ENCODE data around the gene LTBP3.

LTBP3 gene

GRCh38 chr11:65596520-65596919 lies 38.4 kb upstream of the LTBP3 start:
- no peaks in the 10 kb centered on the region for H3F3A ChIP-seq (ENCODE audit: insufficient read depth)
- H3K27ac ChIP-seq (ENCODE audit: low read depth, low read length) = no peak overlapping the region
- H3K4me2 ChIP-seq (ENCODE audit: low read depth, low read length, poor library complexity, severe bottlenecking) = no peak overlapping the region
- no peaks in the 10 kb centered on the region for H3K27me3 ChIP-seq (ENCODE audit: low read length)
- H3K79me2 ChIP-seq (ENCODE audit: insufficient read depth, low read length) = no peaks in the 10 kb centered on the region
- no peaks in the 10 kb centered on the region for H3K36me3 ChIP-seq (ENCODE audit: low read length)
- no peak overlapping the region for H3K9ac ChIP-seq (ENCODE audit: low read length)
- no peak overlapping the region for H3K4me3 ChIP-seq (ENCODE audit: insufficient read depth, low read length, poor library complexity, severe bottlenecking)
- H2AFZ ChIP-seq (ENCODE audit: low read depth, low read length, severe bottlenecking) = no peak overlapping the region
- TF ChIP-seq, protein P1, sequence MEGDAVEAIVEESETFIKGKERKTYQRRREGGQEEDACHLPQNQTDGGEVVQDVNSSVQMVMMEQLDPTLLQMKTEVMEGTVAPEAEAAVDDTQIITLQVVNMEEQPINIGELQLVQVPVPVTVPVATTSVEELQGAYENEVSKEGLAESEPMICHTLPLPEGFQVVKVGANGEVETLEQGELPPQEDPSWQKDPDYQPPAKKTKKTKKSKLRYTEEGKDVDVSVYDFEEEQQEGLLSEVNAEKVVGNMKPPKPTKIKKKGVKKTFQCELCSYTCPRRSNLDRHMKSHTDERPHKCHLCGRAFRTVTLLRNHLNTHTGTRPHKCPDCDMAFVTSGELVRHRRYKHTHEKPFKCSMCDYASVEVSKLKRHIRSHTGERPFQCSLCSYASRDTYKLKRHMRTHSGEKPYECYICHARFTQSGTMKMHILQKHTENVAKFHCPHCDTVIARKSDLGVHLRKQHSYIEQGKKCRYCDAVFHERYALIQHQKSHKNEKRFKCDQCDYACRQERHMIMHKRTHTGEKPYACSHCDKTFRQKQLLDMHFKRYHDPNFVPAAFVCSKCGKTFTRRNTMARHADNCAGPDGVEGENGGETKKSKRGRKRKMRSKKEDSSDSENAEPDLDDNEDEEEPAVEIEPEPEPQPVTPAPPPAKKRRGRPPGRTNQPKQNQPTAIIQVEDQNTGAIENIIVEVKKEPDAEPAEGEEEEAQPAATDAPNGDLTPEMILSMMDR (IDR thresholded peaks at IDR 0.05; ENCODE audit: insufficient read depth, low read length, poor library complexity, severe bottlenecking) = no peak
- TF ChIP-seq EZH2phosphoT487 (conservative IDR thresholded peaks at IDR 0.05; ENCODE audit: low read length) = no peak
- H4K20me1 ChIP-seq (ENCODE audit: low read depth, low read length) = no peaks in the 10 kb centered on the region
- H3K9me2 ChIP-seq (replicated peaks; ENCODE audit: insufficient read depth, low read length) = no peaks in the 10 kb centered on the region
- H3K9me3 ChIP-seq (ENCODE audit: insufficient read depth, low read length) = no peaks in the 10 kb centered on the region

- Histone ChIP-seq H2AFZ (ENCODE audit: low read depth, low read length, severe bottlenecking) (no peak within 1 kb of the TSS), H4K20me1 (ENCODE audit: low read depth, low read length) (no peaks in the 10 kb centered on the region), H3K36me3 (ENCODE audit: low read length) (no peaks in the 10 kb centered on the region), H3K79me2 (ENCODE audit: insufficient read depth, low read length) (no peaks in the 10 kb centered on the region), H3K4me3 (ENCODE audit: insufficient read depth, low read length, poor library complexity, severe bottlenecking) (no peak within 1 kb of the TSS), H3K9me3 (ENCODE audit: insufficient read depth, low read length) (no peaks in the 10 kb centered on the region), H3K27ac (ENCODE audit: low read depth, low read length) (no peak within 1 kb of the TSS), H3K9me2 (replicated peaks; ENCODE audit: insufficient read depth, low read length) (no peaks in the 10 kb centered on the region), H3F3A (ENCODE audit: insufficient read depth) (no peaks in the 10 kb centered on the region), H3K27me3 (ENCODE audit: low read length) (no peaks in the 10 kb centered on the region), H3K4me2 (ENCODE audit: low read depth, low read length, poor library complexity, severe bottlenecking) (no peak within 1 kb of the TSS), H3K9ac (ENCODE audit: low read length) (no peak within 1 kb of the TSS)
- TF ChIP-seq EZH2phosphoT487 (conservative IDR thresholded peaks at IDR 0.05; ENCODE audit: low read length) = no peak
- TF ChIP-seq, protein P1 (IDR thresholded peaks at IDR 0.05; ENCODE audit: insufficient read depth, low read length, poor library complexity, severe bottlenecking) = no peak
Observed at GRCh38 chr11:65595543-65596281, 37.6 kb upstream of the LTBP3 start, which contains the start of gene KCNK7. KCNK7 (minus strand) TSS chr11:65595800; CDS start chr11:65595772, 28 bp downstream.

- Histone ChIP-seq H3K9me3 (ENCODE audit: insufficient read depth, low read length) (no peaks in the 10 kb centered on the region), H3F3A (ENCODE audit: insufficient read depth) (no peaks in the 10 kb centered on the region), H3K4me2 (ENCODE audit: low read depth, low read length, poor library complexity, severe bottlenecking) (no peak overlapping the region), H3K4me3 (ENCODE audit: insufficient read depth, low read length, poor library complexity, severe bottlenecking) (no peak overlapping the region), H2AFZ (ENCODE audit: low read depth, low read length, severe bottlenecking) (no peak overlapping the region), H4K20me1 (ENCODE audit: low read depth, low read length) (no peaks in the 10 kb centered on the region), H3K36me3 (ENCODE audit: low read length) (no peaks in the 10 kb centered on the region), H3K27me3 (ENCODE audit: low read length) (no peaks in the 10 kb centered on the region), H3K9me2 (replicated peaks; ENCODE audit: insufficient read depth, low read length) (no peaks in the 10 kb centered on the region), H3K79me2 (ENCODE audit: insufficient read depth, low read length) (no peaks in the 10 kb centered on the region), H3K27ac (ENCODE audit: low read depth, low read length) (no peak overlapping the region), H3K9ac (ENCODE audit: low read length) (no peak overlapping the region)
- TF ChIP-seq EZH2phosphoT487 (conservative IDR thresholded peaks at IDR 0.05; ENCODE audit: low read length) = no peak
- TF ChIP-seq, protein P1 (IDR thresholded peaks at IDR 0.05; ENCODE audit: insufficient read depth, low read length, poor library complexity, severe bottlenecking) = no peak
Observed at GRCh38 chr11:65595131-65595530, 37.0 kb upstream of the LTBP3 start.
